PC-9 (cell line): ENCODE data around the gene DPYD.

Source experiments
- EZH2 ChIP-seq: fragments of 200-600 bp; sonication (generic); IDR thresholded peaks from 2 replicates; pipeline ENCODE4 v1.8.0; 2017; ENCODE audit warnings: antibody characterized with exemption, low read depth
- TF ChIP-seq, protein P1 (sequence below): fragments of 200-600 bp; sonication (generic); conservative IDR thresholded peaks from 2 replicates; pipeline ENCODE4 v1.6.1; 2017; ENCODE audit warnings: mixed run types, antibody characterized with exemption, mild to moderate bottlenecking, moderate library complexity

DNA sequence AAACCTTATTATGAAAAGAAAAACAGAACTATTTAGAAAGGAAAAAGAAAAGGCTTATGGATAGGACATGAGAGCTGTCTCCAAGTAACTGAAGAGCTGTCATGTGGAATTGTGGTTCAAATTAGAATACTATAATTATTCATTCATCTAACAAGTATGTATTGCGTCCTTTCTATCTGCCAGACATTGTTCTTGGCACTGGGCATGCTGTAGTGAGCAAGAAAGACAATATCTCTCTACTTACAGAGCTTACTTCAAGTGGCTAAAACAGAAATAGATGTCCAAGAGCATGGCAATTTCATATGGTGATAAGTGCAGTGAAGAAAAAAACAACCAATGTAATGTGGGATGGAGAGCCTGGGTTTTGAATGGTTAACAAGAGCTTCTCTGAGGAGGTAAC lies 413.0 kb downstream of the DPYD start:
- TF ChIP-seq, protein P1, sequence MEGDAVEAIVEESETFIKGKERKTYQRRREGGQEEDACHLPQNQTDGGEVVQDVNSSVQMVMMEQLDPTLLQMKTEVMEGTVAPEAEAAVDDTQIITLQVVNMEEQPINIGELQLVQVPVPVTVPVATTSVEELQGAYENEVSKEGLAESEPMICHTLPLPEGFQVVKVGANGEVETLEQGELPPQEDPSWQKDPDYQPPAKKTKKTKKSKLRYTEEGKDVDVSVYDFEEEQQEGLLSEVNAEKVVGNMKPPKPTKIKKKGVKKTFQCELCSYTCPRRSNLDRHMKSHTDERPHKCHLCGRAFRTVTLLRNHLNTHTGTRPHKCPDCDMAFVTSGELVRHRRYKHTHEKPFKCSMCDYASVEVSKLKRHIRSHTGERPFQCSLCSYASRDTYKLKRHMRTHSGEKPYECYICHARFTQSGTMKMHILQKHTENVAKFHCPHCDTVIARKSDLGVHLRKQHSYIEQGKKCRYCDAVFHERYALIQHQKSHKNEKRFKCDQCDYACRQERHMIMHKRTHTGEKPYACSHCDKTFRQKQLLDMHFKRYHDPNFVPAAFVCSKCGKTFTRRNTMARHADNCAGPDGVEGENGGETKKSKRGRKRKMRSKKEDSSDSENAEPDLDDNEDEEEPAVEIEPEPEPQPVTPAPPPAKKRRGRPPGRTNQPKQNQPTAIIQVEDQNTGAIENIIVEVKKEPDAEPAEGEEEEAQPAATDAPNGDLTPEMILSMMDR: no peak
- TF ChIP-seq EZH2: no peak
